Testis (tissue), 3 donors: ENCODE measurements around the gene STARD3. TPM values are rescaled to one million over a fixed set of nuclear protein-coding genes. Genes with fewer than 3 reads are reported as not detected.
"Not testable (repeated sequence)": the region's sequence is repeated elsewhere in the genome, so short reads cannot be mapped to it uniquely, and the experiment has no call there.

Experiments used
- DNase-seq: peaks from one replicate; pipeline ENCODE4 v3.0.0-alpha.2; 2019
- H3K27ac ChIP-seq, 2 donors: fragments of 200-600 bp; sonication (generic); one replicate each; pipeline ENCODE4 v1.5.1; 2019
- H3K27me3 ChIP-seq: fragments of 200-600 bp; sonication (generic); one replicate; pipeline ENCODE4 v1.5.1; 2019
- H3K36me3 ChIP-seq: fragments of 200-600 bp; sonication (generic); one replicate; pipeline ENCODE4 v1.5.1; 2017; ENCODE audit warnings: low read depth; ENCODE audit errors: missing control alignments
- H3K4me1 ChIP-seq: fragments of 200-600 bp; sonication (generic); one replicate; pipeline ENCODE4 v1.5.1; 2019
- H3K4me3 ChIP-seq, 2 donors: fragments of 200-600 bp; sonication (generic); one replicate each; pipeline ENCODE4 v1.5.1; 2017 to 2019
- H3K9me3 ChIP-seq: fragments of 200-600 bp; sonication (generic); one replicate; pipeline ENCODE4 v1.5.1; 2017
- CTCF ChIP-seq, 3 experiments: fragments of 450-650 bp in 2 of 3; fragments of 200-600 bp in 1 of 3; sonication (generic) in 1 of 3; IDR thresholded peaks; one replicate each; pipeline ENCODE4 v1.5.1; 2016 to 2019; ENCODE audit warnings: antibody characterized with exemption in 3 of 3, mild to moderate bottlenecking in 2 of 3, moderate library complexity in 1 of 3
- POLR2A ChIP-seq: fragments of 450-650 bp; IDR thresholded peaks from one replicate; pipeline ENCODE4 v1.6.1; 2017; ENCODE audit warnings: antibody characterized with exemption, mild to moderate bottlenecking, moderate library complexity
- WGBS, 2 donors: methylation state at CpG; one replicate each; pipeline ENCODE4 v1.1.5; 2018; 5-methylcytosine and 5-hydroxymethylcytosine counted together
- intact Hi-C: fragments of 100-400 bp; cut with DNase I; formaldehyde crosslinking; loops from one replicate; pipeline ENCODE4 v1.15.1; 2023; ENCODE audit warnings: low total_unique reads
- polyA plus RNA-seq: library from polyadenylated mRNA; stranded (reverse); fragments of 350-450 nt; fragmentation: Illumina TruSeq; extraction: RNeasy Lipid Tissue Mini Kit (QIAGEN cat#74804); gene quantifications from one replicate; pipeline ENCODE4 v1.2.3, GENCODE V29; 2014; ENCODE audit warnings: low read depth, low replicate concordance; ENCODE audit not compliant: insufficient read depth
- total RNA-seq, 2 donors: library from RNA; depleted of rRNA; stranded (reverse); fragments of >200 nt; gene quantifications; one replicate each; pipeline ENCODE4 v1.2.3, GENCODE V29; 2016

STARD3 gene
- total and polyA plus RNA-seq, 3 donors from 2014 or later, result 102 to 352 (median 265) TPM

GRCh38 chr17:39709319-39709997, 72.5 kb downstream of the STARD3 start:
- TF ChIP-seq POLR2A (no peak), CTCF (IDR thresholded peaks at IDR 0.05) (no peak)
- DNase-seq, result no peak
- H3K4me3 ChIP-seq, result no peak overlapping the region
- H3K9me3 ChIP-seq, result no peaks in the 10 kb centered on the region
- no peaks in the 10 kb centered on the region for H3K4me1 ChIP-seq
- intact Hi-C loops, result no loop called here
- H3K27ac ChIP-seq, result no peak overlapping the region
- no peaks in the 10 kb centered on the region for H3K36me3 ChIP-seq
- WGBS, 2 donors, result 92 to 93% methylated on average over 12 to 14 of the region's 14 CpGs
- H3K27me3 ChIP-seq, result no peaks in the 10 kb centered on the region

GRCh38 chr17:39709998-39710964, 73.3 kb downstream of the STARD3 start:
- Histone ChIP-seq H3K36me3 (no peaks in the 10 kb centered on the region), H3K27ac (no peak overlapping the region), H3K4me3 (no peak overlapping the region), H3K4me1 (no peaks in the 10 kb centered on the region), H3K27me3 (no peaks in the 10 kb centered on the region), H3K9me3 (no peaks in the 10 kb centered on the region)
- WGBS, 2 donors, result 90 to 92% methylated on average over 13 to 20 of the region's 20 CpGs
- TF ChIP-seq CTCF (IDR thresholded peaks at IDR 0.05), result no peak
- no peak for TF ChIP-seq POLR2A
- intact Hi-C loops, result no loop called here
- DNase-seq, result no peak

GRCh38 chr17:39711071-39711470, 74.1 kb downstream of the STARD3 start:
- H3K9me3 ChIP-seq, intact Hi-C loops, H3K27me3 ChIP-seq, H3K36me3 ChIP-seq, H3K27ac ChIP-seq, H3K4me1 ChIP-seq, H3K4me3 ChIP-seq, DNase-seq: not testable (repeated sequence)
- 83 to 91% methylated on average over 11 of the region's 11 CpGs for WGBS, 2 donors

- Histone ChIP-seq H3K4me3 (no peak overlapping the region), H3K9me3 (no peaks in the 10 kb centered on the region), H3K27ac (no peak overlapping the region), H3K36me3 (no peaks in the 10 kb centered on the region), H3K27me3 (no peaks in the 10 kb centered on the region), H3K4me1 (no peaks in the 10 kb centered on the region)
- no peak for DNase-seq
- intact Hi-C loops, result no loop called here
- 86 to 94% methylated on average over 8 to 10 of the region's 10 CpGs for WGBS, 2 donors
- TF ChIP-seq POLR2A (no peak), CTCF (IDR thresholded peaks at IDR 0.05) (no peak)
These were observed 74.9 kb downstream of the STARD3 start for GRCh38 chr17:39711851-39712250.

Other genes starting within 250 kb of the STARD3 start
- 10 to 100 TPM; 62.5 to 67.5 TPM for gene FBXL20, start 235.5 kb upstream of the STARD3 start, total RNA-seq
- 29.7 TPM for gene FBXL20, start 235.5 kb upstream of the STARD3 start, polyA plus RNA-seq
- gene MED1, start 185.9 kb upstream of the STARD3 start, total RNA-seq, result 10 to 100 TPM; 31.1 to 32.3 TPM
- gene MED1, start 185.9 kb upstream of the STARD3 start, polyA plus RNA-seq, result 32.8 TPM
- gene CDK12, start 175.7 kb upstream of the STARD3 start, total RNA-seq, result 100 to 1,000 TPM; 103 to 113 TPM
- 60.3 TPM for gene CDK12, start 175.7 kb upstream of the STARD3 start, polyA plus RNA-seq
- gene NEUROD2, start 29.2 kb upstream of the STARD3 start, total RNA-seq, result under 1 TPM in 1 of 2 donors, not detected in 1; 0.19 TPM
- not detected for gene NEUROD2, start 29.2 kb upstream of the STARD3 start, polyA plus RNA-seq
- 10 to 100 TPM; 22.4 to 24.3 TPM for gene PPP1R1B, start 10.2 kb upstream of the STARD3 start, total RNA-seq
- 63.1 TPM for gene PPP1R1B, start 10.2 kb upstream of the STARD3 start, polyA plus RNA-seq
- 1 to 10 TPM; 3.0 to 6.0 TPM for gene TCAP, start 28.2 kb downstream of the STARD3 start, total RNA-seq
- gene TCAP, start 28.2 kb downstream of the STARD3 start, polyA plus RNA-seq, result 49.8 TPM
- 1 to 10 TPM; 2.6 to 2.7 TPM for gene PNMT, start 31.3 kb downstream of the STARD3 start, total RNA-seq
- 2.9 TPM for gene PNMT, start 31.3 kb downstream of the STARD3 start, polyA plus RNA-seq
- gene PGAP3, start 50.9 kb downstream of the STARD3 start, total RNA-seq, result 10 to 100 TPM; 28.6 to 37.4 TPM
- gene PGAP3, start 50.9 kb downstream of the STARD3 start, polyA plus RNA-seq, result 21.1 TPM
- 10 to 100 TPM; 32.1 to 40.0 TPM for gene ERBB2, start 62.9 kb downstream of the STARD3 start, total RNA-seq
- gene ERBB2, start 62.9 kb downstream of the STARD3 start, polyA plus RNA-seq, result 32.1 TPM
- 10 to 100 TPM; 47.9 to 53.1 TPM for gene MIEN1, start 93.4 kb downstream of the STARD3 start, total RNA-seq
- 89.1 TPM for gene MIEN1, start 93.4 kb downstream of the STARD3 start, polyA plus RNA-seq
- 1 to 10 TPM; 2.1 to 2.9 TPM for gene GRB7, start 100.8 kb downstream of the STARD3 start, total RNA-seq
- gene GRB7, start 100.8 kb downstream of the STARD3 start, polyA plus RNA-seq, result 3.7 TPM
- gene IKZF3, start 227.2 kb downstream of the STARD3 start, total RNA-seq, result 1 to 10 TPM; 1.9 to 3.8 TPM
- gene IKZF3, start 227.2 kb downstream of the STARD3 start, polyA plus RNA-seq, result 3.4 TPM
- 10 to 100 TPM; 45.1 to 63.1 TPM for gene ZPBP2, start 231.1 kb downstream of the STARD3 start, total RNA-seq
- gene ZPBP2, start 231.1 kb downstream of the STARD3 start, polyA plus RNA-seq, result 224 TPM